ENCODE measurements around the gene CDH3. TPM values are rescaled to one million over a fixed set of nuclear protein-coding genes. Genes with fewer than 3 reads are reported as not detected.

The CDH3 gene
- total RNA-seq, 4 donors from 2014 or later: 0.32 to 2.0 TPM; not detected in 2

DNA sequence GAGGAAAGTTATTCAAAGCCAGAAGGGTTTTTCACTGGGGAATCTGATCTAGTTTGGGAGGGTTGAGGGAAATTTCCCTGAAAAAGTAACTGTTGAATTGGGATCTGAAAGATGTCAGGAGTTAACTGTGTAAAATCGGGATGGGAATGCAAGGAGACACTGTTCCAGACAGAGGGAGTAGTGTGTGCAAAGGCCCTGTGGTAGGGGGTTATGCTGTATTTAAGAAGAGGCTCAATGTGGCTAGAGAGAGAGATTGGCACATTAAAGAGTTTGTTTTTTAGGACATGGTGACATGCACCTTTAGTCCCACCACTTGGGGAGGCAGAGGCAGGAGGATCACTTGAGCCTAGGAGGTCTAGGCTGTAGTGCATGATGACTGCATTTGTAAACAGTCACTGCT lies 16.9 kb downstream of the CDH3 start:
- DNase-seq: no peak
- H3K27me3 ChIP-seq: no peaks in the 10 kb centered on the region
- whole genome bisulfite sequencing, 2 donors (ENCODE audit: low coverage in 1 of 2): 67 to 82% methylated on average over 1 of the region's 1 CpG
- in situ Hi-C loops (cut with MboI; ENCODE audit: low pct_ligation_motif_present in 1 of 4, low pct_unique_long_range_greater_than_20kb in 1 of 4, low sequenced_read_pairs in 3 of 4): no loop called here
- TF ChIP-seq POLR2AphosphoS5 (IDR thresholded peaks at IDR 0.05) (no peak), POLR2A (IDR thresholded peaks at IDR 0.05) (no peak)
- H3K9me3 ChIP-seq: no peaks in the 10 kb centered on the region
- no peaks in the 10 kb centered on the region for H3K36me3 ChIP-seq
- no peak overlapping the region for H3K27ac ChIP-seq
- peaks cover 0 to 8% (median 3%) of the 10 kb centered on the region in 4 donors for H3K4me1 ChIP-seq
- no peak overlapping the region for H3K4me3 ChIP-seq
- intact Hi-C loops (cut with DNase I; ENCODE audit: low total_unique reads): no loop called here

GRCh38 chr16:68664297-68664696 lies 19.2 kb downstream of the CDH3 start:
- no peaks in the 10 kb centered on the region for H3K36me3 ChIP-seq
- WGBS, 2 donors (ENCODE audit: low coverage in 1 of 2): 71 to 82% methylated on average over 2 of the region's 2 CpGs
- TF ChIP-seq POLR2AphosphoS5 (IDR thresholded peaks at IDR 0.05) (no peak), EP300 (IDR thresholded peaks at IDR 0.05; ENCODE audit: low read depth) (no peak), POLR2A (IDR thresholded peaks at IDR 0.05) (no peak)
- TF ChIP-seq, protein P1, sequence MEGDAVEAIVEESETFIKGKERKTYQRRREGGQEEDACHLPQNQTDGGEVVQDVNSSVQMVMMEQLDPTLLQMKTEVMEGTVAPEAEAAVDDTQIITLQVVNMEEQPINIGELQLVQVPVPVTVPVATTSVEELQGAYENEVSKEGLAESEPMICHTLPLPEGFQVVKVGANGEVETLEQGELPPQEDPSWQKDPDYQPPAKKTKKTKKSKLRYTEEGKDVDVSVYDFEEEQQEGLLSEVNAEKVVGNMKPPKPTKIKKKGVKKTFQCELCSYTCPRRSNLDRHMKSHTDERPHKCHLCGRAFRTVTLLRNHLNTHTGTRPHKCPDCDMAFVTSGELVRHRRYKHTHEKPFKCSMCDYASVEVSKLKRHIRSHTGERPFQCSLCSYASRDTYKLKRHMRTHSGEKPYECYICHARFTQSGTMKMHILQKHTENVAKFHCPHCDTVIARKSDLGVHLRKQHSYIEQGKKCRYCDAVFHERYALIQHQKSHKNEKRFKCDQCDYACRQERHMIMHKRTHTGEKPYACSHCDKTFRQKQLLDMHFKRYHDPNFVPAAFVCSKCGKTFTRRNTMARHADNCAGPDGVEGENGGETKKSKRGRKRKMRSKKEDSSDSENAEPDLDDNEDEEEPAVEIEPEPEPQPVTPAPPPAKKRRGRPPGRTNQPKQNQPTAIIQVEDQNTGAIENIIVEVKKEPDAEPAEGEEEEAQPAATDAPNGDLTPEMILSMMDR (IDR thresholded peaks at IDR 0.05): no peak
- H3K27me3 ChIP-seq: no peaks in the 10 kb centered on the region
- DNase-seq: no peak
- H3K4me1 ChIP-seq: no peaks in the 10 kb centered on the region
- no peak overlapping the region for H3K27ac ChIP-seq
- H3K9me3 ChIP-seq: no peaks in the 10 kb centered on the region
- intact Hi-C loops (cut with DNase I; ENCODE audit: low total_unique reads): no loop called here
- in situ Hi-C loops (cut with MboI; ENCODE audit: low pct_ligation_motif_present in 1 of 4, low pct_unique_long_range_greater_than_20kb in 1 of 4, low sequenced_read_pairs in 3 of 4): no loop called here
- no peak overlapping the region for H3K4me3 ChIP-seq

DNA sequence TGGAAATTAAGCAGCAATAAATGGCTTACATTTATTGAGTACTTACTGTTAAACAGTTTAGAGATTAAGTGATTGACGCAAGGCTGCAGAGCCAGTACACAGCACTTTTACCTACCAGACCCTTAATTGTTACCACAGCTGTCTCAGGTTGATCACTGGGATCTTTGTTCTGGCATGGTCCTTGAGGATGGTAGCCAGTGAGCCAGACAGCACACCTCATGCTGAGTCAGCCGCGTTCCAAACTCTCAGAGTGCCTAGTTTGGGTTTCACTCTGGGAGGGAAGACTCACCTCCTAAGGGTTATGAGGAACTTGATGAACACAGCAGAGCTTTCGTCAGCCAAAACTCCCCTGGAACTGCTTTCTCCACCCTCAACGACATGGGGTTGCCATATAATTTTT lies 20.4 kb downstream of the CDH3 start:
- 89 to 100% methylated on average over 1 to 5 of the region's 5 CpGs for WGBS, 2 donors (ENCODE audit: low coverage in 1 of 2)
- intact Hi-C loops (cut with DNase I; ENCODE audit: low total_unique reads): no loop called here
- Histone ChIP-seq H3K9me3 (no peaks in the 10 kb centered on the region), H3K4me1 (no peaks in the 10 kb centered on the region), H3K4me3 (no peak overlapping the region), H3K27ac (no peak overlapping the region), H3K27me3 (no peaks in the 10 kb centered on the region), H3K36me3 (no peaks in the 10 kb centered on the region)
- DNase-seq: no peak
- in situ Hi-C loops (cut with MboI; ENCODE audit: low pct_ligation_motif_present in 1 of 4, low pct_unique_long_range_greater_than_20kb in 1 of 4, low sequenced_read_pairs in 3 of 4): no loop called here
- TF ChIP-seq POLR2A (IDR thresholded peaks at IDR 0.05): no peak
- TF ChIP-seq, protein P1 (IDR thresholded peaks at IDR 0.05): no peak
- no peak for TF ChIP-seq EP300 (IDR thresholded peaks at IDR 0.05; ENCODE audit: low read depth)
- no peak for TF ChIP-seq POLR2AphosphoS5 (IDR thresholded peaks at IDR 0.05)

DNA sequence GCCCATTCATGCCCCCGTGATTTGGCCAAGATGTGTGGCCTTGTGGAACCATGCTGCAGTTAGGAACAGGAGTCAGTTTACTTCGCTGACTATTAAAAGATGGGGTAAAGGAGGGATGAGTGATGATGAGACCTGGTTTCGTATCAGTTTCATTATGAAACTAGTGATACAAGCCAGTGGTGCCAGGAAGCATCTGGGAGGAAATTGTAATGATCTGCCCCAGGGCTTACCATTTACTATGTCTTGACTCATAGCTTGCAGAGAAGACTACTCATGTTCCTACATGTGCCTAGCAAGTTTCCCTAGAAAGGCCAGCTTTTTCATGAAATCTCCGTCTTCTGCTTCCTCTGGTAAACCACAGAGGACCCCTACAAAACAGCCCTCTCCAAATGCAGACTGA lies 23.2 kb downstream of the CDH3 start:
- 44 to 66% methylated on average over 1 to 4 of the region's 4 CpGs for WGBS, 2 donors (ENCODE audit: low coverage in 1 of 2)
- in situ Hi-C loops (cut with MboI; ENCODE audit: low pct_ligation_motif_present in 1 of 4, low pct_unique_long_range_greater_than_20kb in 1 of 4, low sequenced_read_pairs in 3 of 4): no loop called here

More for the DNA sequence above, 23.2 kb downstream of the CDH3 start:
- Histone ChIP-seq H3K4me3 (no peak overlapping the region), H3K27me3 (no peaks in the 10 kb centered on the region), H3K36me3 (no peaks in the 10 kb centered on the region), H3K27ac (no peak overlapping the region), H3K9me3 (no peaks in the 10 kb centered on the region), H3K4me1 (no peaks in the 10 kb centered on the region)
- intact Hi-C loops (cut with DNase I; ENCODE audit: low total_unique reads): no loop called here
- no peak for DNase-seq
- TF ChIP-seq EP300 (IDR thresholded peaks at IDR 0.05; ENCODE audit: low read depth): no peak
- TF ChIP-seq, protein P1 (IDR thresholded peaks at IDR 0.05): no peak
- no peak for TF ChIP-seq POLR2AphosphoS5 (IDR thresholded peaks at IDR 0.05)
- TF ChIP-seq POLR2A (IDR thresholded peaks at IDR 0.05): no peak

Measured in transverse colon (tissue), 4 donors.